ENCODE data around the gene STX7.
"Not testable (repeated sequence)": the region's sequence is repeated elsewhere in the genome, so short reads cannot be mapped to it uniquely, and the experiment has no call there.

DNA sequence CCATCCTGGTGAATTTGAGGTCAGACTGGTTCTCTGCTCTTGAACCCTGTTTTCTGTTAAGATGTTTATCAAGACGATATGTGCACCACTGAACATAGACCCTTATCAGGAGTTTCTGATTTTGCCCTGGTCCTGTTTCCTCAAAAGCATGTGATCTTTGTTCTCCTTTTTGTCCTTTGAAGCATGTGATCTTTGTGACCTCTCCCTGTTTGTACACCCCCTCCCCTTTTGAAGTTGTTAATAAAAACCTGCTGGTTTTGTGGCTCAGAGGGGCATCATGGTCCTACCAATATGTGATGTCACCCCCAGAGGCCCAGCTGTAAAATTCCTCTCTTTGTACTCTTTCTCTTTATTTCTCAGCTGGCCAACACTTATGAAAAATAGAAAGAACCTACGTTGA lies 21.6 kb upstream of the STX7 start:
- not testable (repeated sequence) for TF ChIP-seq POLR2A (IDR thresholded peaks at IDR 0.05)
- TF ChIP-seq, protein P1, sequence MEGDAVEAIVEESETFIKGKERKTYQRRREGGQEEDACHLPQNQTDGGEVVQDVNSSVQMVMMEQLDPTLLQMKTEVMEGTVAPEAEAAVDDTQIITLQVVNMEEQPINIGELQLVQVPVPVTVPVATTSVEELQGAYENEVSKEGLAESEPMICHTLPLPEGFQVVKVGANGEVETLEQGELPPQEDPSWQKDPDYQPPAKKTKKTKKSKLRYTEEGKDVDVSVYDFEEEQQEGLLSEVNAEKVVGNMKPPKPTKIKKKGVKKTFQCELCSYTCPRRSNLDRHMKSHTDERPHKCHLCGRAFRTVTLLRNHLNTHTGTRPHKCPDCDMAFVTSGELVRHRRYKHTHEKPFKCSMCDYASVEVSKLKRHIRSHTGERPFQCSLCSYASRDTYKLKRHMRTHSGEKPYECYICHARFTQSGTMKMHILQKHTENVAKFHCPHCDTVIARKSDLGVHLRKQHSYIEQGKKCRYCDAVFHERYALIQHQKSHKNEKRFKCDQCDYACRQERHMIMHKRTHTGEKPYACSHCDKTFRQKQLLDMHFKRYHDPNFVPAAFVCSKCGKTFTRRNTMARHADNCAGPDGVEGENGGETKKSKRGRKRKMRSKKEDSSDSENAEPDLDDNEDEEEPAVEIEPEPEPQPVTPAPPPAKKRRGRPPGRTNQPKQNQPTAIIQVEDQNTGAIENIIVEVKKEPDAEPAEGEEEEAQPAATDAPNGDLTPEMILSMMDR (IDR thresholded peaks at IDR 0.05), result not testable (repeated sequence)

Measured in breast epithelium (tissue), 3 donors.